Mucosa of rectum (tissue), 2 donors: ENCODE measurements around the gene DENND1A.
A peak's percentile ranks its signal among the peaks of the same experiment; 100 is the strongest.
"Not testable (repeated sequence)": the region's sequence is repeated elsewhere in the genome, so short reads cannot be mapped to it uniquely, and the experiment has no call there.

Experiments used
- H3K27ac ChIP-seq, 2 donors: one replicate each; pipeline ENCODE4 v1.7.0; 2013; ENCODE audit warnings: inconsistent platforms in 2 of 2, low read depth in 2 of 2, low read length in 2 of 2
- H3K27me3 ChIP-seq, 2 donors: one replicate each; pipeline ENCODE4 v1.7.0; 2013; ENCODE audit warnings: low read length in 2 of 2; ENCODE audit not compliant: control insufficient read depth in 2 of 2, insufficient read depth in 2 of 2
- H3K36me3 ChIP-seq, 2 donors: one replicate each; pipeline ENCODE4 v1.7.0; 2013; ENCODE audit warnings: low read length in 2 of 2; ENCODE audit not compliant: control insufficient read depth in 2 of 2, insufficient read depth in 2 of 2
- H3K4me1 ChIP-seq, 2 donors: one replicate each; pipeline ENCODE4 v1.7.0; 2013; ENCODE audit warnings: low read length in 2 of 2, mild to moderate bottlenecking in 1 of 2; ENCODE audit not compliant: control insufficient read depth in 2 of 2, insufficient read depth in 2 of 2
- H3K4me3 ChIP-seq, 2 donors: one replicate each; pipeline ENCODE4 v1.7.0; 2013; ENCODE audit warnings: low read length in 2 of 2
- H3K9ac ChIP-seq, 2 donors: one replicate each; pipeline ENCODE4 v1.7.0; 2013; ENCODE audit warnings: low read length in 2 of 2, low read depth in 1 of 2, mild to moderate bottlenecking in 1 of 2
- H3K9me3 ChIP-seq, 2 donors: one replicate each; pipeline ENCODE4 v1.7.0; 2013; ENCODE audit warnings: low read length in 2 of 2; ENCODE audit not compliant: control insufficient read depth in 2 of 2
- donor health status: healthy.
- donor health status: Normal muscosa, but diverticular disease.

The DENND1A gene

DNA sequence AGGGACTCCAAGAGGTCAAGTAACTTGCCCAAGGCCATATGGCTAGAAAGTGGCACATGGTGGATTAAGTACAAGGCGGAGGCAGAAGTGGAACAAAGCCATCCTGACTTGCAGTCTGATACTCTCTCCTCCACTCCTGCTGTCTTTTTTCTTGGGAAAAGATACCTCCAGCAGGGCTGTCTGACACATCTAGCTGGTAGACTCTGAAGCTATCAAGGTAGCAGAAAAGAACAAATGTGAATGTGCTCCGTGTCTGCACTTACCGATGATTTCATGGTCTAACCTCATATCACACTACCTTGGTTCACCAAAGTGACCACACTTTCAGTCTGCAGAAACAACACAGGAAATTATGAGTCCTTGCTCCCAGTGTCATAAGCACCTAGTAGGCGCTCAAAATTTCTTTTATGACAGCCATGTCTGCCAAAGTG is 289.1 kb downstream of the DENND1A start:
- Histone ChIP-seq H3K9me3 (no peaks in the 10 kb centered on the region), H3K9ac (no peak overlapping the region), H3K4me3 (no peak overlapping the region), H3K36me3 (no peaks in the 10 kb centered on the region), H3K27me3 (no peaks in the 10 kb centered on the region), H3K4me1 (peaks cover 16 to 29% of the 10 kb centered on the region in 2 donors), H3K27ac (no peak overlapping the region)

DNA sequence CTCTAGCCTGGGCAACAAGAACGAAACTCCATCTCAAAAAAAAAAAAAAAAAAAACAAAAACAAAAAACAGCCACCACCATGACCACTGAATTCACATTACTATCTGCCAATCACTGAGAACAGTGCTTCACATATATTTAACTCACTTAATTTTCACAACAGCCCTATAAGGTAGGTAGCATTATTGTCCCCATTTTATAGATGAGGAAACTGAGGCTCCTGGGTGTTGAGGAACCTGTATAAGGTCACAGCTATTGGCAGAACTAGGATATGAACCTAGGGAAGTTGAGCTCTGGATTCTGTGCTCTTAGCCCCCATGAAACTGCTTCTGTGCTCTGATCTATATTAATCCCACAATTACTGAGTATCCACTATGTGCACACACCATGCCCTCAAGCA is 290.2 kb downstream of the DENND1A start:
- peaks cover 16 to 27% of the 10 kb centered on the region in 2 donors for H3K4me1 ChIP-seq
- no peak overlapping the region for H3K4me3 ChIP-seq
- no peaks in the 10 kb centered on the region for H3K36me3 ChIP-seq
- no peaks in the 10 kb centered on the region for H3K9me3 ChIP-seq
- no peak overlapping the region for H3K27ac ChIP-seq
- no peak overlapping the region for H3K9ac ChIP-seq
- H3K27me3 ChIP-seq = no peaks in the 10 kb centered on the region

DNA sequence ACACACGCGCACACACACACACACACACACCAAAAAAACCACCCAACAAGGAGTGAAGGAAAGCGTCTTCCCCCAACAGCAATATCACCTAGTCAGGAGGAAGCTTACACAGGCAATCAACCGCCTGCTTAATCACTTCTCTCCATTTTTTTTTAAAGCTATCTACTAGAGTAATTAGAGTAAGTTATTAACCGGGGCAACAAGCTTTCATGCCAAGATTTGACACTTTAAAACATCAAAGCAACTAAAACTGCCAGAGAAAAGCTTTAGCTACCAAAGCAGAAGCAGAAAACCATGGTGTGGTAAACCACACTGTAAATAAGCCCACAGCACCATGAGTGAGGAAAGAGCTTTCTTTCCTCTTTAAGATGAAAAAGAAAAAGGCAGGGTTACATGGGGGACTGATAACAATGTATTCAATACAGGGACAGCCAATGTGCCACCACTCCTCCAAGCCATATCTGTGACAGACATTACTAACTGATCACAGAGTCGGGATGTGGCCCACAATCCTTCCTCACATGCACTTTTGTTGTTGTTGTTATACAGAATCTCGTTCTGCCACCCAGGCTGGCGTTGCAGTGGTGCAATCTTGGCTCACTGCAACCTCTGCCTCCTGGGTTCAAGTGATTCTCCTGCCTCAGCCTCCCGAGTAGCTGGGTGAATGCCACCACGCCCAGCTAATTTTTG is 291.8 kb downstream of the DENND1A start:
- Histone ChIP-seq H3K9ac (peak overlapping the region in 1 of 2 donors; percentile 12), H3K4me1 (peaks cover 4 to 17% of the 10 kb centered on the region in 2 donors)

DNA sequence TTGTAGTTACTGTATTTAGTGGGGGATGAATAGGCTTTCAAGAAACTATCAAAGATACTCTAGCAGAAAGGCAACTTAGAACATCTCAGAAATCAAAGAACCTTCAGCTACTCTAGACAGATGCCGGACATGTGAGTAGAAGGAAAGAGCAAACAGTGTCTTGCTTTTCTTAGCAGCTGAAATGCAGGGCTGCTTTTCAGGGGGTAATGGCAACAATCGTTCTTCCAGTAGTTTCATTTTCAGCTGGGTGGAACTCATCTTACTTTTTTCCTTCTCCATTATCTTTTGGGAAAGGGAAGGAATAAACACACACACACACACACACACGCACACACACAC is 292.4 kb downstream of the DENND1A start:
- H3K9ac ChIP-seq = peak overlapping the region in 1 of 2 donors; percentile 12
- no peaks in the 10 kb centered on the region for H3K27me3 ChIP-seq
- H3K9me3 ChIP-seq = no peaks in the 10 kb centered on the region
- H3K36me3 ChIP-seq = no peaks in the 10 kb centered on the region
- H3K4me1 ChIP-seq = peaks cover 0 to 12% of the 10 kb centered on the region in 2 donors
- H3K4me3 ChIP-seq = peak overlapping the region; percentile 44 to 71
- H3K27ac ChIP-seq = peak overlapping the region; percentile 19 to 45

More for the DNA sequence above, 291.8 kb downstream of the DENND1A start:
- Histone ChIP-seq H3K36me3 (no peaks in the 10 kb centered on the region), H3K27me3 (no peaks in the 10 kb centered on the region), H3K9me3 (no peaks in the 10 kb centered on the region), H3K27ac (peak overlapping the region; percentile 19 to 45), H3K4me3 (peak overlapping the region; percentile 44 to 71)

DNA sequence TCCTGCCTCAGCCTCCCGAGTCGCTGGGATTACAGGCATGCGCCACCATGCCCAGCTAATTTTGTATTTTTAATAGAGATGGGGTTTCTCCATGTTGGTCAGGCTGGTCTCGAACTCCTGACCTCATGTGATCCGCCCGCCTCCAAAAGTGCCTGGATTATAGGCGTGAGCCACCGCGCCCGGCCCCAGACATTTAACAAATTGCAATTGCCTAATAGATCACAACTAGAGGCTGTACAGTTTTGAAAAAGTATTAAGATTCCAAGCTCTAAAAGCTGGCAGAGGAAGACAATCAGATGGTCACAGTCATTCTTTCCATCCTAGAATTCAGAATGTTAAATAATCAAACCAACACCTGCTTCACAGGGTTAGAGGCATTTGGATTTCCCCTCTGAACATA is 293.1 kb downstream of the DENND1A start:
- H3K27ac ChIP-seq, H3K27me3 ChIP-seq, H3K9me3 ChIP-seq, H3K9ac ChIP-seq, H3K4me3 ChIP-seq, H3K36me3 ChIP-seq: not testable (repeated sequence)
- peaks cover 0 to 12% of the 10 kb centered on the region in 2 donors for H3K4me1 ChIP-seq

DNA sequence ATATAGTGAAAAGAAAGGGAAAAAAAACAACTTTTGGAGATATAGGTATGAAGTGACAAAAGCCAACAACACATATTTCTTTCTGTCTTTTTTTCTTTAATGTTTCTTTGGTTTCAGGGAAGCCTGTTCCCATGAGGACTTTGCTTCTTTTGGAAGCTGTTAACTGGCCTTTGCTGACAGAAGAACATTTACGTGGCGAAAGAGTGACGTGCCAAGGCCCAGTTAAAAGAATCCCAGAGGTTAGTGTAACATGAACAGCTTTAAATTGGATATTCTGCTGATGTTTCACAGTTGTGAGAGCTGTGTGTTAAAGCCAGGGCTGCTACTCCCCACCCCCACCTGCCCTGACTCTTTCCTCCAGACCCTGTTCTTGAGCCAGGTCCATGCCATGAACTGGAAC is 298.1 kb downstream of the DENND1A start:
- Histone ChIP-seq H3K9me3 (no peaks in the 10 kb centered on the region), H3K27ac (no peak overlapping the region), H3K4me3 (no peak overlapping the region), H3K4me1 (peaks cover 0 to under 1% of the 10 kb centered on the region in 2 donors), H3K9ac (no peak overlapping the region), H3K27me3 (no peaks in the 10 kb centered on the region), H3K36me3 (peaks cover 10 to 11% of the 10 kb centered on the region in 2 donors)

DNA sequence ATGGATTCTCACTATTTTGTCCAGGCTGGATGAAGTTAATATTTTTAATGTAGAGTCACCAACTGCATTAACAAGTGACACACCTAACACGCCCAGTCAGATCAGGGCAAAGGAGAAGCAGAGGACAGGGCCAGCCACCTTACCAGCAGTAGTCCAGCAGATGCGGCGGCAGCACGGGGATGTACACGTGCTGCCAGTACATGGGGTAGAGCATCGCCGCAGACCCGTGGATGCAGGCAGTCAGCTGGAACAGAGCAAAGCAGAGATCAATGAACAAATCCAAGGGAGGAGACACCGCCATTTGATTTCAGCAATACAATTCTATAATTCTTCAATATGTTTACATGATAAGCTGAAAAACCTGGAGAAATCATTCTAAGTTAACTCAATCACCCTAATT is 299.7 kb downstream of the DENND1A start:
- H3K4me1 ChIP-seq = no peaks in the 10 kb centered on the region
- H3K9ac ChIP-seq = no peak overlapping the region
- peaks cover 10 to 17% of the 10 kb centered on the region in 2 donors for H3K36me3 ChIP-seq
- H3K9me3 ChIP-seq = no peaks in the 10 kb centered on the region
- H3K27ac ChIP-seq = no peak overlapping the region
- no peak overlapping the region for H3K4me3 ChIP-seq
- no peaks in the 10 kb centered on the region for H3K27me3 ChIP-seq

DNA sequence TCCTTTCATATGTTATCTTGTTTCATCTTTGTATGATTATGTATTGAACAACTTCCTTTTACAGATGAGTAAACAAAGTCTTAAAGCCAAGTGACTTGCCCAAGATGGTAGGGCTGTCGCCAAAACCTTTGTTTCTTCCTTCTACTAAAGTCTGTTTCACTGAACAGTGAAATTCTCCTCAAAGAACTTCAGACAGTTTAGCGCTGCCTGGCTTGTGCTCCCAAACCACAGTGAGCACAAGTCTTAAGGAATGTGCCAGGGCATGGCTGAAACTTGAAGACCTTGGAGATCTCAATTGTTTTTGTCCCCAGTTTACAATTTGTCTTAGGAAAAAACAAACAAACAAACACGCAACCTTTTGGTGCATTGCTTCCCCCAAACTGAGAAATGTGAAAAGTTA is 300.4 kb downstream of the DENND1A start:
- Histone ChIP-seq H3K9ac (no peak overlapping the region), H3K27ac (no peak overlapping the region), H3K27me3 (no peaks in the 10 kb centered on the region), H3K9me3 (no peaks in the 10 kb centered on the region), H3K4me3 (no peak overlapping the region), H3K4me1 (no peaks in the 10 kb centered on the region), H3K36me3 (peaks cover 10 to 17% of the 10 kb centered on the region in 2 donors)

DNA sequence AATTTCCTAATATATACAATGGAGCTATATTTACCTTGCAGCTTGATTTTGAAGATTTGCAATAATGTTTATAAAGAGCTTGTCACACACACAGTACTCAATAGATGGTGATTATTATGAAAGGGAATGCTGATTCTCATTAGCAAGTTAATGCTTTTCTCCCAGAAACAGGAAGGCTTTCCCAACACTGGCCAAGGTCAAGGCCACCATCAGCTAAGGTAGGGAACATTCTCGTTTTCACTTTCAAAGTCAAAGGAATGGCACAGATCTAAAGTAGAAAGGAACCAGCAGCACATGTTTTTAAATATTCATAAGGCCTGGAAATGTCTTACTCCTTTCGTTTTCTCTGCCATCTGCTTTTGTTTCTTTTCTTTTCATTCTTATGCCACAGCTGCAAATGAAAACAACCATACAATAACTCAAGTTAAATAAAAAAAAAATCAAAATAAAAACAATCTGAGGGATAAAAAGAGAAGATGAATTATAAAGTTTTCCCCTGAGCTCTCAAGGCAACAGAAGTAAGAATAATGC is 307.1 kb downstream of the DENND1A start:
- Histone ChIP-seq H3K9me3 (no peaks in the 10 kb centered on the region), H3K36me3 (peaks cover 0 to 14% of the 10 kb centered on the region in 2 donors), H3K27me3 (no peaks in the 10 kb centered on the region), H3K4me3 (no peak overlapping the region), H3K27ac (no peak overlapping the region), H3K4me1 (no peaks in the 10 kb centered on the region), H3K9ac (no peak overlapping the region)

DNA sequence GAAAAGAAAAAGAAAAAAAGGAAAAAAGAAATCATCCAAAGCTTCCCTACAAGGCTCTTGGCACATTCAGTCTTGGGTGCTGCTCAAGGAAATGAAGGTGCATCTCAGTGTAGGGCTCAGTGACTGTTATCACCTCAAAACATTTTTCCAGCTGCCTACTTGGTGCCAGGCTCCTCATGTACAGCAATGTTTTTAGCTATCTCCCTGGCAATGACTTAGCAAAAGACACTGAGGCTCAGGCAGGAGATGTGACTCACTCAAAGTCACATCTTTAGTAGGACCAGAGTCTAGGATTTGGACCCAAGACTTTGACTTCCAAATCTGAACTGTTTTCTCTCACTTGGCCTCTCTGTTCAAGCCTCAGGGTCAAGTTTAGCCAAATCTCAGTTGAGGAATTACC is 309.7 kb downstream of the DENND1A start:
- H3K27me3 ChIP-seq = no peaks in the 10 kb centered on the region
- H3K4me3 ChIP-seq = no peak overlapping the region
- H3K27ac ChIP-seq = no peak overlapping the region
- H3K4me1 ChIP-seq = no peaks in the 10 kb centered on the region
- H3K9ac ChIP-seq = no peak overlapping the region
- H3K36me3 ChIP-seq = peaks cover 0 to 3% of the 10 kb centered on the region in 2 donors
- H3K9me3 ChIP-seq = no peaks in the 10 kb centered on the region
